ENCODE data around the gene AUH. TPM values are rescaled to one million over a fixed set of nuclear protein-coding genes. Genes with fewer than 3 reads are reported as not detected.
A peak's percentile ranks its signal among the peaks of the same experiment; 100 is the strongest.
"Not testable (repeated sequence)": the region's sequence is repeated elsewhere in the genome, so short reads cannot be mapped to it uniquely, and the experiment has no call there.

The AUH gene
- total RNA-seq, 2 donors from 2014 or later = 58.0 to 76.1 TPM

DNA sequence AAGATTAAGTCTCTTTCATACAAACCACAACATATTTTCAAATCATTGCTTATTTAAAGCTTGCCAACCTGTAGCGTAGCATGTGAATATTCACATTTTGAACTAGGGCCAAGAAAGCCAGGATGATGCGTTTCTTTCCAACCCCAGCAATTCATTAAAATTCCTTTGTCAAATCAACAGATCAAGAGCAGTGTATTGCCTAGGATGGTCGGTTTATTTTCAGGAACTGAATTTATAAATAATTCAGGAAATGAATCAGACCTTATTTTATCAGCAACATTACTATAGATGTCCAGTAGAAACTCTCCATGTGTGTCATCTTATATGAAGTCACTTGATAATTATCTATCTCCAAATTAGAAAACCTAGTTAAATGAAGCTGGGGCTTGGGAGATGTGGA, 13.2 kb upstream of the AUH start:
- Histone ChIP-seq H3K9me3 (no peaks in the 10 kb centered on the region), H3K4me1 (replicated peaks) (no peaks in the 10 kb centered on the region), H3K27ac (no peak overlapping the region), H3K36me3 (no peaks in the 10 kb centered on the region), H3K4me3 (no peak overlapping the region), H3K27me3 (replicated peaks; ENCODE audit: insufficient read depth) (no peaks in the 10 kb centered on the region)
- TF ChIP-seq POLR2AphosphoS5 (IDR thresholded peaks at IDR 0.05) = no peak
- DNase-seq (ENCODE audit: low spot score) = no peak
- intact Hi-C loops (cut with DNase I) = no loop called here
- 23% methylated on average over 3 of the region's 3 CpGs for WGBS

DNA sequence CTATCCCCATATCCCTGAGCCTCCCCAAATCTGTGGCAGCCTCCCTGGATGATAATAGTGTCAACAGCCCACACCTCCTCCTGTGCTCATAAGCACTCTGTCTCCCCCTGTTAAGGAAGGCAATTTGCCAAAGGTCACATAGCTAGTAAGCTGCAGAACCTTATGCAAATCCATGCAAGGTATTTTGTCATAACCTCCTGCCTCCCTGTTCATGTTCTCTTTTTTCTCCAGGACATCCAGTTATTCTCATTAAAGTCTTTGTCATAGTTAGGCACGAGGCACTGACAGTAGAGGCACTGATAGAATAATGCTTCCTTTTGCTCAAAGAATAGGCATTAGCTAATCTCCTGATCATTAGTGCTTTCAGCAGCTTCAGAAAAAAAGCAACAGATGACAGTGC, 10.2 kb upstream of the AUH start:
- Histone ChIP-seq H3K27ac (no peak overlapping the region), H3K9me3 (no peaks in the 10 kb centered on the region), H3K36me3 (no peaks in the 10 kb centered on the region), H3K27me3 (replicated peaks; ENCODE audit: insufficient read depth) (no peaks in the 10 kb centered on the region), H3K4me1 (replicated peaks) (no peaks in the 10 kb centered on the region), H3K4me3 (no peak overlapping the region)
- no peak for DNase-seq (ENCODE audit: low spot score)
- WGBS = 48% methylated on average over 1 of the region's 1 CpG
- TF ChIP-seq POLR2AphosphoS5 (IDR thresholded peaks at IDR 0.05) = no peak
- no peak for TF ChIP-seq POLR2A (IDR thresholded peaks at IDR 0.05)
- TF ChIP-seq, protein P1, sequence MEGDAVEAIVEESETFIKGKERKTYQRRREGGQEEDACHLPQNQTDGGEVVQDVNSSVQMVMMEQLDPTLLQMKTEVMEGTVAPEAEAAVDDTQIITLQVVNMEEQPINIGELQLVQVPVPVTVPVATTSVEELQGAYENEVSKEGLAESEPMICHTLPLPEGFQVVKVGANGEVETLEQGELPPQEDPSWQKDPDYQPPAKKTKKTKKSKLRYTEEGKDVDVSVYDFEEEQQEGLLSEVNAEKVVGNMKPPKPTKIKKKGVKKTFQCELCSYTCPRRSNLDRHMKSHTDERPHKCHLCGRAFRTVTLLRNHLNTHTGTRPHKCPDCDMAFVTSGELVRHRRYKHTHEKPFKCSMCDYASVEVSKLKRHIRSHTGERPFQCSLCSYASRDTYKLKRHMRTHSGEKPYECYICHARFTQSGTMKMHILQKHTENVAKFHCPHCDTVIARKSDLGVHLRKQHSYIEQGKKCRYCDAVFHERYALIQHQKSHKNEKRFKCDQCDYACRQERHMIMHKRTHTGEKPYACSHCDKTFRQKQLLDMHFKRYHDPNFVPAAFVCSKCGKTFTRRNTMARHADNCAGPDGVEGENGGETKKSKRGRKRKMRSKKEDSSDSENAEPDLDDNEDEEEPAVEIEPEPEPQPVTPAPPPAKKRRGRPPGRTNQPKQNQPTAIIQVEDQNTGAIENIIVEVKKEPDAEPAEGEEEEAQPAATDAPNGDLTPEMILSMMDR (IDR thresholded peaks at IDR 0.05) = no peak
- intact Hi-C loops (cut with DNase I) = no loop called here

DNA sequence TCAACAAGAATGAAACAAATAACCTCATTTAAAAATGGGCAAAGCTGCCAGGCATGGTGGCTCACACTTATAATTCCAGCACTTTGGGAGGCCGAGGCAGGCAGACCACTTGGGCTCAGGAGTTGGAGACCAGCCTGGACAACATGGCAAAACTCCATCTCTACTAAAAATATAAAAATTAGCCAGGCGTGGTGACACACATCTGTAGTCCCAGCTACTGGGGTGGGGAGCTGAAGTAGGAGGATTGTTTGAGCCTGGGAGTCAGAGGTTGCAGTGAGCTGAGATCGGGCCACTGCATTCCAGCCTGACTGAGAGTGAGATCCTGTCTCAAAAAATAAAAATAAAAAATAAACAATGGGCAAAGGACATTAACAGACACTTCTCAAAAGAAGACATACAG, 8.3 kb upstream of the AUH start:
- H3K4me3 ChIP-seq; DNase-seq (ENCODE audit: low spot score); H3K36me3 ChIP-seq; intact Hi-C loops (cut with DNase I); H3K9me3 ChIP-seq; H3K27ac ChIP-seq; H3K4me1 ChIP-seq (replicated peaks); H3K27me3 ChIP-seq (replicated peaks; ENCODE audit: insufficient read depth): not testable (repeated sequence)
- 92% methylated on average over 3 of the region's 3 CpGs for WGBS

DNA sequence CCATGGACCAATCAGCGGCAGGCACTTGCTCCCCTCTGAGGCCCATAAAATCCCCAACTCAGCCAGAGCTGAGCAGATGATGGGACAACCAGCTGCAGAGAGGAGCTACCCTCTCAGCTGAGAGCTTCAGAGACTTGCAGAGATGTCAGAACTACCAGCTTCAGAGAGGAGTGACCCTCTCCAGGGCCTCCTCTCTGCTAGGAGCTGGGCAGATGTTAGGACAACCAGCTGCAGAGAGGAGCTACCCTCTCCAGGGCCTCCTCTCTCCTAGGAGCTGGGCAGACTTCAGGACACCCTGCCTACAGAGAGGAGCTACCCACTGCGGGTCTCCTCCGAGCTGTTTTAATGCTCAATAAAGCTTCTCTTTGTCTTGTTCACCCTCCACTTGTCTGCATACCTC, 3.0 kb upstream of the AUH start:
- H3K27ac ChIP-seq = no peak overlapping the region
- H3K27me3 ChIP-seq (replicated peaks; ENCODE audit: insufficient read depth) = no peaks in the 10 kb centered on the region
- no peaks in the 10 kb centered on the region for H3K9me3 ChIP-seq
- WGBS = 75% methylated on average over 3 of the region's 3 CpGs
- no peaks in the 10 kb centered on the region for H3K36me3 ChIP-seq
- no peak for DNase-seq (ENCODE audit: low spot score)
- no peaks in the 10 kb centered on the region for H3K4me1 ChIP-seq (replicated peaks)
- intact Hi-C loops (cut with DNase I) = loop anchor here (5.0 kb wide), 2 partner anchors 67 to 172 kb away; no protein-coding TSS in a partner anchor
- no peak overlapping the region for H3K4me3 ChIP-seq
- no peak for TF ChIP-seq POLR2AphosphoS5 (IDR thresholded peaks at IDR 0.05)

DNA sequence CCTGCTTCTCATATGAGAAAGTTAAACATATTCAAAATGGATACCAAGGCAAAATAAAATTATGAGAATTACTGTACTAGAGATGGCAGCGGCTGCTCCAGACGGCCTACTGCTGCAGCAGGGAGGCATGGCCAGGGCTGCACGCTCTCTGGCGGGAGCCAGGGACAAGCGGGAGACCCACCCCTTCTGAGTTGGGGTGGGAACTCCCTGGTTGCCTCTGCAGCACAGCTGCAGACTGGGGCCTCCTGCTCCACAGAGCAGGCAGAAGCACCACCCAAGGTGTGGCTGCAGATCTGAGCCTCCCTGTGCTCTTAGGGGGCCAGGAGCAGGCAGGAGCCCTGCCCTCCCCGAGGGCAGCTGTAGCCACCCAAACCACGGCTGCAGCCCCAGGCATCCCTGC, 2.3 kb upstream of the AUH start:
- TF ChIP-seq, protein P1 (IDR thresholded peaks at IDR 0.05) = no peak
- TF ChIP-seq POLR2A (IDR thresholded peaks at IDR 0.05) = no peak
- TF ChIP-seq POLR2AphosphoS5 (IDR thresholded peaks at IDR 0.05) = no peak
- 82% methylated on average over 7 of the region's 7 CpGs for WGBS

DNA sequence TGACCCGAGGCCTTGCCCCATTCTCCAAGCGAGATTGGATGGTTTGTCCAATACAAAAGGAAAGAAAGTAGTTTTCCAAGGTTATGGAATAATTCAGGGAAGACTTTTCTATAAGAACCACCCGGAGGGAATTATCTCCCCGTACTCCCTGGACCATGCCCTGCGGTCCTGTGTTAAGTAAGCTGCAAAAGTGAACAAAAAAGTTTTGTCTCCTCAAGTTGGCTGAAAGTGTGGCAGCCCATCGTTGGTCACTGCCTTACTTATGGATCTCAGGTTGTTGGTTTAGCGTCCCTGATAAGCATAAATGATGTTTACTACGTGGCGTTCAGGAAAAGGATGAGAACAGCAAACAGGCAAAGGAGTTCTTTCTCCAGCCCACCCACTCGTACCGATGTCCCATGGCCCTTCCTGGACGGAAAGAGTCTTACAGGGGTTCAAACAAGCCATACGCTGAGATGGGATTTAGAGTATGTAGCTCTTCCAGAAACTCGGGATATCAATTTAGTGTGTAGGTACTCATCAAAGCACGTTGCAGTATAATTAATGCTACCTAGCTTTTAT, 413 bp upstream of the AUH start:
- DNase-seq (ENCODE audit: low spot score) = no peak
- Histone ChIP-seq H3K27me3 (replicated peaks; ENCODE audit: insufficient read depth) (no peaks in the 10 kb centered on the region), H3K4me1 (replicated peaks) (no peaks in the 10 kb centered on the region), H3K27ac (peak overlapping the region; percentile 93 to 94), H3K36me3 (no peaks in the 10 kb centered on the region), H3K9me3 (no peaks in the 10 kb centered on the region), H3K4me3 (peak overlapping the region; percentile 97 to 100)
- TF ChIP-seq POLR2A (IDR thresholded peaks at IDR 0.05) = no peak
- TF ChIP-seq POLR2AphosphoS5 (IDR thresholded peaks at IDR 0.05) = peak; percentile 13
- intact Hi-C loops (cut with DNase I) = loop anchor here (5.0 kb wide), 2 partner anchors 65 to 170 kb away; no protein-coding TSS in a partner anchor
- 51% methylated on average over 15 of the region's 15 CpGs for WGBS

More for the DNA sequence above, 2.3 kb upstream of the AUH start:
- no peak for DNase-seq (ENCODE audit: low spot score)
- intact Hi-C loops (cut with DNase I) = loop anchor here (5.0 kb wide), 2 partner anchors 67 to 172 kb away; no protein-coding TSS in a partner anchor
- H3K36me3 ChIP-seq = no peaks in the 10 kb centered on the region
- H3K27me3 ChIP-seq (replicated peaks; ENCODE audit: insufficient read depth) = no peaks in the 10 kb centered on the region
- no peak overlapping the region for H3K4me3 ChIP-seq
- no peak overlapping the region for H3K27ac ChIP-seq
- no peaks in the 10 kb centered on the region for H3K9me3 ChIP-seq
- H3K4me1 ChIP-seq (replicated peaks) = no peaks in the 10 kb centered on the region
